H1 (cell line): ENCODE data around the gene DBF4.

Experiments
- RAD21 ChIP-seq, 2 experiments: IDR thresholded peaks in 1 of 2; conservative IDR thresholded peaks in 1 of 2; 2 replicates each; pipeline ENCODE4 v1.6.1; 2011; ENCODE audit warnings: low read depth in 2 of 2, low read length in 2 of 2, improper control_type of control experiment in 1 of 2, inconsistent platforms in 1 of 2, mild to moderate bottlenecking in 1 of 2, moderate library complexity in 1 of 2
- RXRA ChIP-seq: IDR thresholded peaks from 2 replicates; pipeline ENCODE4 v1.6.1; 2011; ENCODE audit warnings: low read depth, mild to moderate bottlenecking, low read length, moderate library complexity; ENCODE audit not compliant: insufficient read depth
- TF ChIP-seq, protein P1 (sequence below), 3 experiments: IDR thresholded peaks; 1 replicate in 2 of 3; 2 replicates in 1 of 3; pipeline versions ENCODE4 v1.5.1 to v1.6.1; 2011; ENCODE audit warnings: low read length in 3 of 3, mild to moderate bottlenecking in 3 of 3, inconsistent platforms in 2 of 3, low read depth in 1 of 3, moderate library complexity in 1 of 3; ENCODE audit not compliant: insufficient read depth in 1 of 3; ENCODE audit errors: control extremely low read depth in 1 of 3

DNA sequence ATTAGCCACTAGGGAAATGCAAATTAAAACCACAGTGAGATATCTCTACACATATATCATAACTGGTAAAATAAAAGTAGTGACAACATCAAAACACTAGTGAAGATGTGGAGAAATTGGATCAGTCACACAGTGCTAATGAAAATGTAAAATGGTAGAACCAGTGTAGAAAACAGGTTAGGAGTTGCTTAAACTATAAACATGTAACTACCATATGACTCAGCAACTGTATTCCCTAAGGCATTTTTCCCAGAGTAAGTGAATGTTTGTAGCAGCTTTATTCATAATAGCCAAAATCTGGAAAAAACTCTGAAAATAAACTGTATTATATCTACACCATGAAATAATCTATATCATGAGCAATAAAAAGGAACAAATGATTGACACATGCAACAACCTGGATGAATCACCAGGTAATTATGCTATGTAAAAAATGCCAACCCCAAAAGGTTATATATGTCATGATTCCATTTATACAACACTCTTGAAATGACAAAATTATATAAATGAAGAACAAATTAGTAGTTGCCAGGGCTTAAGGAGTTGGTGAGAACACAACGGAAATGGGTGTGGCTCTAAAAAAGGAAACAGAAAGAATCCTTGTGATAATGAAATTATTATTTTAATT is 22.9 kb upstream of the DBF4 start:
- TF ChIP-seq RXRA: no peak
- TF ChIP-seq RAD21 (IDR thresholded peaks at IDR 0.05 in 1 of 2, conservative IDR thresholded peaks at IDR 0.05 in 1 of 2; ENCODE audit: low read depth in 2 of 2, low read length in 2 of 2): no peak
- TF ChIP-seq, protein P1, sequence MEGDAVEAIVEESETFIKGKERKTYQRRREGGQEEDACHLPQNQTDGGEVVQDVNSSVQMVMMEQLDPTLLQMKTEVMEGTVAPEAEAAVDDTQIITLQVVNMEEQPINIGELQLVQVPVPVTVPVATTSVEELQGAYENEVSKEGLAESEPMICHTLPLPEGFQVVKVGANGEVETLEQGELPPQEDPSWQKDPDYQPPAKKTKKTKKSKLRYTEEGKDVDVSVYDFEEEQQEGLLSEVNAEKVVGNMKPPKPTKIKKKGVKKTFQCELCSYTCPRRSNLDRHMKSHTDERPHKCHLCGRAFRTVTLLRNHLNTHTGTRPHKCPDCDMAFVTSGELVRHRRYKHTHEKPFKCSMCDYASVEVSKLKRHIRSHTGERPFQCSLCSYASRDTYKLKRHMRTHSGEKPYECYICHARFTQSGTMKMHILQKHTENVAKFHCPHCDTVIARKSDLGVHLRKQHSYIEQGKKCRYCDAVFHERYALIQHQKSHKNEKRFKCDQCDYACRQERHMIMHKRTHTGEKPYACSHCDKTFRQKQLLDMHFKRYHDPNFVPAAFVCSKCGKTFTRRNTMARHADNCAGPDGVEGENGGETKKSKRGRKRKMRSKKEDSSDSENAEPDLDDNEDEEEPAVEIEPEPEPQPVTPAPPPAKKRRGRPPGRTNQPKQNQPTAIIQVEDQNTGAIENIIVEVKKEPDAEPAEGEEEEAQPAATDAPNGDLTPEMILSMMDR (IDR thresholded peaks at IDR 0.05; ENCODE audit: control extremely low read depth in 1 of 3, insufficient read depth in 1 of 3, low read depth in 1 of 3, low read length in 3 of 3): no peak
